Measurements from ENCODE around the gene NRSN2. TPM values are rescaled to one million over a fixed set of nuclear protein-coding genes. Genes with fewer than 3 reads are reported as not detected.
A peak's percentile ranks its signal among the peaks of the same experiment; 100 is the strongest.

NRSN2 gene
- total RNA-seq, 1 experiment from 2014 or later, result 1.9 TPM

DNA sequence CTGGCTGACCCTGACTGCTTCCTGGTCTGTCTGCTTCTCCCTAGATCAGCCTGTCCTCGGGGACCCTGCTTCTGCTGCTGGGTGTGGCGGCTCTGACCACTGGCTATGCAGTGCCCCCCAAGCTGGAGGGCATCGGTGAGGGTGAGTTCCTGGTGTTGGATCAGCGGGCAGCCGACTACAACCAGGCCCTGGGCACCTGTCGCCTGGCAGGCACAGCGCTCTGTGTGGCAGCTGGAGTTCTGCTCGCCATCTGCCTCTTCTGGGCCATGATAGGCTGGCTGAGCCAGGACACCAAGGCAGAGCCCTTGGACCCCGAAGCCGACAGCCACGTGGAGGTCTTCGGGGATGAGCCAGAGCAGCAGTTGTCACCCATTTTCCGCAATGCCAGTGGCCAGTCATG lies 6.3 kb downstream of the NRSN2 start:
- ChIA-PET RAD21 (ENCODE audit: low non-redundant PET in 1 of 2, low total read pairs in 2 of 2, uncharacterized antibody in 2 of 2, unreplicated experiment in 2 of 2) (no interaction called here), POLR2A (no interaction called here), CTCF (interaction anchor here (0.8 to 1.1 kb wide), 2 partner anchors 78 kb away, joined by 3 to 4 read pairs; no protein-coding TSS in a partner anchor)
- H3K27ac ChIP-seq (ENCODE audit: low read depth, low read length), result no peak overlapping the region
- H3K27me3 ChIP-seq (ENCODE audit: insufficient read depth, low read length), result no peaks in the 10 kb centered on the region
- no peaks in the 10 kb centered on the region for H3K79me2 ChIP-seq (ENCODE audit: insufficient read depth, low read length)
- H3K9me3 ChIP-seq (ENCODE audit: control insufficient read depth in 1 of 2, insufficient read depth in 1 of 2, low read depth in 1 of 2, low read length in 2 of 2), result no peaks in the 10 kb centered on the region
- intact Hi-C loops (cut with micrococcal nuclease), result loop anchor here (5.0 kb wide), 3 partner anchors 64 to 384 kb away; no protein-coding TSS in a partner anchor
- H3K4me1 ChIP-seq (ENCODE audit: control insufficient read depth in 1 of 2, insufficient read depth in 2 of 2, low read length in 2 of 2), result peaks cover 9 to 21% of the 10 kb centered on the region in 2 experiments
- H3K4me3 ChIP-seq (replicated peaks in 1 of 2; ENCODE audit: low read depth in 1 of 2, low read length in 2 of 2), result no peak overlapping the region
- TF ChIP-seq RAD21 (IDR thresholded peaks at IDR 0.05; ENCODE audit: low read depth) (no peak), TCF7L2 (IDR thresholded peaks at IDR 0.05; ENCODE audit: borderline replicate concordance, extremely low read depth, insufficient read depth, insufficient read length) (no peak), ATF3 (IDR thresholded peaks at IDR 0.05) (no peak), EZH2phosphoT487 (IDR thresholded peaks at IDR 0.05; ENCODE audit: borderline replicate concordance) (no peak), JUND (IDR thresholded peaks at IDR 0.05) (no peak), ZFX (IDR thresholded peaks at IDR 0.05) (no peak), EGR1 (IDR thresholded peaks at IDR 0.05; ENCODE audit: low read depth) (no peak)
- no peaks in the 10 kb centered on the region for H3K36me3 ChIP-seq (ENCODE audit: control insufficient read depth in 1 of 2, insufficient read depth in 2 of 2, low read length in 2 of 2)
- H3K9ac ChIP-seq (ENCODE audit: low read length), result no peak overlapping the region
- H3K4me2 ChIP-seq (ENCODE audit: low read length), result no peak overlapping the region
- no peaks in the 10 kb centered on the region for H3K9me2 ChIP-seq (ENCODE audit: insufficient read depth)
- H2AFZ ChIP-seq (ENCODE audit: low read depth, low read length, poor library complexity, severe bottlenecking), result no peak overlapping the region
- ATAC-seq, result no peak
- no TSS peak for BruUV-seq (replicated peaks)
- no peaks in the 10 kb centered on the region for H4K20me1 ChIP-seq (ENCODE audit: insufficient read depth)
- DNase-seq (ENCODE audit: low read depth, low spot score), result no peak

- no peak overlapping the region for H3K27ac ChIP-seq (ENCODE audit: low read depth, low read length)
- RAD21 ChIA-PET (ENCODE audit: low non-redundant PET in 1 of 2, low total read pairs in 2 of 2, uncharacterized antibody in 2 of 2, unreplicated experiment in 2 of 2), result no interaction called here
Observed at GRCh38 chr20:354298-354977, 7.5 kb downstream of the NRSN2 start.

More at GRCh38 chr20:354298-354977, 7.5 kb downstream of the NRSN2 start:
- H3K4me1 ChIP-seq (ENCODE audit: control insufficient read depth in 1 of 2, insufficient read depth in 2 of 2, low read length in 2 of 2), result peaks cover 0 to 8% of the 10 kb centered on the region in 2 experiments; a peak in 3 of 4 replicates
- peak; percentile 99 for ATAC-seq
- peak; percentile 59 for DNase-seq (ENCODE audit: low read depth, low spot score)
- no peak overlapping the region for H2AFZ ChIP-seq (ENCODE audit: low read depth, low read length, poor library complexity, severe bottlenecking)
- no peaks in the 10 kb centered on the region for H3K27me3 ChIP-seq (ENCODE audit: insufficient read depth, low read length)
- H3K4me2 ChIP-seq (ENCODE audit: low read length), result peak overlapping the region; percentile 41; the same call in 1 of the 2 replicates
- no peaks in the 10 kb centered on the region for H3K9me3 ChIP-seq (ENCODE audit: control insufficient read depth in 1 of 2, insufficient read depth in 1 of 2, low read depth in 1 of 2, low read length in 2 of 2)
- CTCF ChIA-PET, result interaction anchor here (0.9 to 2.7 kb wide), 10 partner anchors 15 to 414 kb away, joined by 3 to 29 read pairs (median 6); partner anchors contain the start of gene SLC52A3
- H3K79me2 ChIP-seq (ENCODE audit: insufficient read depth, low read length), result no peaks in the 10 kb centered on the region
- TF ChIP-seq CTCF (IDR thresholded peaks at IDR 0.05 in 2 of 3, conservative IDR thresholded peaks at IDR 0.05 in 1 of 3; ENCODE audit: borderline replicate concordance in 1 of 3, insufficient read depth in 1 of 3, low read depth in 2 of 3, low read length in 2 of 3) (peak; percentile 90 to 94 (median 91)), JUND (IDR thresholded peaks at IDR 0.05) (no peak), RAD21 (IDR thresholded peaks at IDR 0.05; ENCODE audit: low read depth) (peak; percentile 99)
- no peaks in the 10 kb centered on the region for H3K36me3 ChIP-seq (ENCODE audit: control insufficient read depth in 1 of 2, insufficient read depth in 2 of 2, low read length in 2 of 2)
- H4K20me1 ChIP-seq (ENCODE audit: insufficient read depth), result no peaks in the 10 kb centered on the region
- no peak overlapping the region for H3K4me3 ChIP-seq (replicated peaks in 1 of 2; ENCODE audit: low read depth in 1 of 2, low read length in 2 of 2)
- POLR2A ChIA-PET, result interaction anchor here (0.6 to 20.0 kb wide), 4 partner anchors 8 to 77 kb away, joined by 3 to 779 read pairs (median 5); partner anchors contain the start of gene TRIB3
- H3K9me2 ChIP-seq (ENCODE audit: insufficient read depth), result no peaks in the 10 kb centered on the region
- intact Hi-C loops (cut with micrococcal nuclease), result loop anchor here (1.0 to 5.0 kb wide), 6 partner anchors 63 to 383 kb away; no protein-coding TSS in a partner anchor
- BruUV-seq (replicated peaks), result no TSS peak
- no peak overlapping the region for H3K9ac ChIP-seq (ENCODE audit: low read length)
